Fibroblast of skin of left biceps (primary cell): ENCODE results near the gene PSG3.
"Not testable (repeated sequence)": the region's sequence is repeated elsewhere in the genome, so short reads cannot be mapped to it uniquely, and the experiment has no call there.

Experiments
- DNase-seq, 2 experiments: peaks; one replicate each; pipeline ENCODE4 v3.0.0-alpha.2; 2013; ENCODE audit warnings: low read depth in 2 of 2

PSG3 gene

DNA sequence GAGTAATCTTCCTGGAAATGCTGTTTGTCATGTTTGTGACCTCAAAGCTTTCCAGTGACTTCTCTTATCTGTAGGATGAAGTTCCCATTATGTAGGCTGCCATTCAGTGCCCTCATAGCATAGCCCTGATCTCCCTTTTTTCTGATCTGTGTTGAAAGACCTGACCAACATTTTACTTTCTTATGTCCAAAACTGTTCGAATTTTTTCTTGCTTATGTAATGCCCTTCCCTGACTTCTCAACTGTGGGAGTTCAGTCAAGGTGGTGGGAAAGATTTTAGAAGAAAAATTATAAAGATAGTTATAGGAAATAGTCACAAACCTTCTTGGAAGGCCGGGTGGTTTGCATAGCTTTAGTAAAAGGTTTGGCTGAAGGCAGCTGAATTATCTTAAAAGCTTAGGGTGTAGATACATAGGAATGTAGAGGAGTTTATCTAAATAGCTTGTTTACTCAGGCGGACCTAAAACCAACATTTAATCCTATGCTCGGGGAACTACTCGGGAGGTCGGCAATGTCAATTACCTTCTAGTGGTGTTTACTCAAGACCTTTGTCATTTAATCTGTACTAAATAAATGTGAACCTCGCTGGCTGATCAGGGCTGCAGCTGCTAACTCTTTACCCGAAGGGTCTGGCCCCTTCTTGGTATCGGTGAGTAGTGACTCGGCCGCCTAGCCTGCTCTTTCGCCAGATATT, 44.3 kb downstream of the PSG3 start:
- no peak for DNase-seq

- DNase-seq = no peak
These were observed 46.4 kb downstream of the PSG3 start for GRCh38 chr19:42693760-42694350.

DNA sequence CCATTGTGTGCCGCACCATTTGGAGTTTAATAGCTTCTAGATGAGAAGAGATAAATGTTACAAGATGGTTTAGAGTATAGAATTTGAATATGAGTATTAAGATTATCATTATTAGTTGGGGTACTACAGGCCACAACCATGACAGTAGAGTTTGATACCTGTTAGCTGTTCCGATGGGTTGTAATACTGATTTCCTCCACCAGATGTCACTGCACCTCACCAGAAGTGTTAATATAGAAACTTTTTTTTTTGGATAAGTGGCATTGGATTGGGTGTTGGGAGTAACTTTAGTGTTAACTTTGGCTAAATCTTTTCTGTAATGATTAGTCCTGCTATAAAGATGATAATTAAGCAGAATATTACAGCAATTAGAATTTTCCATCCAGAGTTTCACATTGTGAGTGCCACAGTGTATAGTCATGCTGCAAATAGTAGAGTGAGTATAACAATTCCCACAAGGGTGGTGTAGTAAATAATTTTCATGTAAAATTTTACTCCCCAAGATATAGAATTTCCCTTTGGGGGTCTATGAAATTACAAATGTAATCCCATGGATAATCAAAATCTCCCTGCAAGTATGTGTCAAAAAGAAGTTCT, 56.3 kb downstream of the PSG3 start:
- no peak for DNase-seq

DNA sequence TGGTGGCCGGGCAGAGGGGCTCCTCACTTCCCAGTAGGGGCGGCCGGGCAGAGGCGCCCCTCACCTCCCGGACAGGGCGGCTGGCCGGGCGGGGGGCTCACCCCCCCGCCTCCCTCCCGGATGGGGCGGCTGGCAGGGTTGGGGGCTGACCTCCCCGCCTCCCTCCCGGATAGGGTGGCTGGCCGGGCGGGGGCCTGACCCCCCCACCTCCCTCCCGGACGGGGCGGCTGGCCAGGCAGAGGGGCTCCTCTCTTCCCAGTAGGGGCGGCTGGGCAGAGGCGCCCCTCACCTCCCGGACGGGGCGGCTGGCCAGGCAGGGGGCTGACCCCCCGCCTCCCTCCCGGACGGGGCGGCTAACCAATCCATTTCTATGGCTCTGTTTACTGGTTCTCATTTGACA, 64.0 kb downstream of the PSG3 start:
- DNase-seq = not testable (repeated sequence)

DNA sequence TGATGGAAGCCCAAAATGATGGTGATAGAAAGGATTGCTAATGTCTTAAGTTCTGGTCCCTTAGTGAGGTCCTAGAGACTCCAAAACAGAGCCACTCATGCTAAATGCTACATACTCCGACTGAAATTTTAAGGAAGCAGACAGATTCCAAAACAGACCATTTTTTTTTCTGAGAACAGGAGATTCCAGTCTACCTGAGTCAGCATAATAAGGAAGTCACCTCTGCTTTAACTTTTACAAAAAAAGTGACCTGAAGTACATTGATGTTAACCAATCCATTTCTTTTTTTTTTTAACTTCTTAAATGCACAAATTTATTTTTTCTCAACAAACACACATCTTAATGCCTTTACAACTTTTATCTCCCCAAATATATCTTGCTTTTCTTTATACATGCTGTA, 65.7 kb downstream of the PSG3 start:
- DNase-seq = not testable (repeated sequence)
